GM18508 (cell line): ENCODE data around the gene FXYD5.
"Not testable (repeated sequence)": the region's sequence is repeated elsewhere in the genome, so short reads cannot be mapped to it uniquely, and the experiment has no call there.

Source experiments
- ATAC-seq: cut with Tn5 transposase; IDR thresholded peaks from one replicate; pipeline ENCODE4 v1.9.1; 2021; ENCODE audit warnings: moderate number of reproducible peaks; ENCODE audit not compliant: insufficient read depth, unreplicated experiment

The FXYD5 gene

GRCh38 chr19:35171730-35172129 lies 17.2 kb downstream of the FXYD5 start:
- ATAC-seq: no peak

- ATAC-seq: no peak
Measured at GRCh38 chr19:35174226-35174625, 19.7 kb downstream of the FXYD5 start.

GRCh38 chr19:35176181-35176570 lies 21.6 kb downstream of the FXYD5 start:
- no peak for ATAC-seq

- no peak for ATAC-seq
Measured at GRCh38 chr19:35177377-35178274, 23.1 kb downstream of the FXYD5 start.

GRCh38 chr19:35178701-35179100 lies 24.2 kb downstream of the FXYD5 start:
- ATAC-seq: no peak

- ATAC-seq: no peak
Measured at GRCh38 chr19:35179830-35180229, 25.3 kb downstream of the FXYD5 start.

GRCh38 chr19:35181387-35181786 lies 26.9 kb downstream of the FXYD5 start:
- ATAC-seq: no peak

GRCh38 chr19:35184267-35184666 lies 29.7 kb downstream of the FXYD5 start:
- no peak for ATAC-seq

- no peak for ATAC-seq
Measured at GRCh38 chr19:35184884-35185283, 30.3 kb downstream of the FXYD5 start.

- no peak for ATAC-seq
Measured at GRCh38 chr19:35194012-35194984, 39.8 kb downstream of the FXYD5 start.

GRCh38 chr19:35195830-35196229 lies 41.3 kb downstream of the FXYD5 start:
- no peak for ATAC-seq

GRCh38 chr19:35196861-35197260 lies 42.3 kb downstream of the FXYD5 start:
- not testable (repeated sequence) for ATAC-seq

GRCh38 chr19:35199481-35199880 lies 44.9 kb downstream of the FXYD5 start:
- no peak for ATAC-seq

- ATAC-seq: no peak
Measured at GRCh38 chr19:35202722-35203688, 48.5 kb downstream of the FXYD5 start.

GRCh38 chr19:35204799-35205732 lies 50.5 kb downstream of the FXYD5 start:
- no peak for ATAC-seq

GRCh38 chr19:35205733-35206323 lies 51.3 kb downstream of the FXYD5 start:
- ATAC-seq: no peak

- no peak for ATAC-seq
Measured at GRCh38 chr19:35206379-35206778, 51.8 kb downstream of the FXYD5 start.

GRCh38 chr19:35206855-35207254 lies 52.3 kb downstream of the FXYD5 start:
- ATAC-seq: no peak
